ENCODE data around the gene PCDHGA12.

Gene PCDHGA12

GRCh38 chr5:141441571-141442170 lies 11.4 kb downstream of the PCDHGA12 start:
- no peak for DNase-seq

DNA sequence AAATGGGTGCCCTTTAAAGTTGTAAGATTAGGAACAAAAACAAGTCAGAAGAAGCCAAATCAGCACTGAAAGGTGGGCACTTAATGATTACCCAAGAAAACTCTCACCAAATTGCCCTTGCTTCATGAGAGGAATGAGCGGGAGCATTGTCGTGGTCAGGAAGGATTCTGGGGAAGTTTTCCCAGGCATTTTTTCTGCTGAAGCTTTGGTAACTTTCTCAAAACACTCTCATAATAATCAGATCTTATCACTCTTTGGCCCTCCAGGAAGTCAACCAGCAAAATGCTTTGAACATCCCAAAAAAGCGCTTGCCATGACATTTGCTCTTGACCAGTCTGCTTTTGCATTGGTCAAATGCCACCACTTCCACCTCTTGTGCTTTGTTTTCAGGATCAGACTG lies 35.0 kb downstream of the PCDHGA12 start:
- no peak for DNase-seq

DNA sequence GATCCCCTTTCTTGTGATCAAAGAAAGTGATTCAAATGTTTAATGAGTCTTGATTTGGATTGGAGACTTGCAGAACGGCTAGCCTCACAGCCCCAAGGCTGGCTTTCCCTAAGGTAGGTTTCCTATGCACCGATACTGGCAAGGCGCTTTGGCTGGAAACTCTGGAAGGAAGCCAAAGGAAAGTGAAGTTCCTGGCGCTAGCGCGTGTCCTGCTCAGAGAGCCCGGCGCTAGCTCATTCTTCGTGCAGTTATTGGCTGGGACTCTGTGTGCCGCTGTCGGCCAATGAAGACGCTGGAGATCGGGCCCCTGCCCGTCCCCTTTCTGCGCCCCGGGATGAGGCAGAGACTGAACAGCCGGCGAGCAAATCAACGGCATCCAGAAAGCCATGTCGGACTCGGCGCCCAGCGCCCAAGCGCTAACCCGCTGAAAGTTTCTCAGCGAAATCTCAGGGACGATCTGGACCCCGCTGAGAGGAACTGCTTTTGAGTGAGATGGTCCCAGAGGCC lies 45.4 kb downstream of the PCDHGA12 start, which contains the start of gene PCDHGC3:
TSS of gene PCDHGC3 (plus strand) at position 342 of the 507 bp plus-strand sequence. CDS start at position 493, 151 bp downstream.
- DNase-seq, result peak; percentile 78

- DNase-seq, result peak; percentile 30
Measured at GRCh38 chr5:141476132-141476911, 46.0 kb downstream of the PCDHGA12 start.

DNA sequence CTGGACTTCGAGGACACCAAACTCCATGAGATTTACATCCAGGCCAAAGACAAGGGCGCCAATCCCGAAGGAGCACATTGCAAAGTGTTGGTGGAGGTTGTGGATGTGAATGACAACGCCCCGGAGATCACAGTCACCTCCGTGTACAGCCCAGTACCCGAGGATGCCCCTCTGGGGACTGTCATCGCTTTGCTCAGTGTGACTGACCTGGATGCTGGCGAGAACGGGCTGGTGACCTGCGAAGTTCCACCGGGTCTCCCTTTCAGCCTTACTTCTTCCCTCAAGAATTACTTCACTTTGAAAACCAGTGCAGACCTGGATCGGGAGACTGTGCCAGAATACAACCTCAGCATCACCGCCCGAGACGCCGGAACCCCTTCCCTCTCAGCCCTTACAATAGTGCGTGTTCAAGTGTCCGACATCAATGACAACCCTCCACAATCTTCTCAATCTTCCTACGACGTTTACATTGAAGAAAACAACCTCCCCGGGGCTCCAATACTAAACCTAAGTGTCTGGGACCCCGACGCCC lies 46.8 kb downstream of the PCDHGA12 start:
- DNase-seq, result no peak

- DNase-seq, result no peak
Measured at GRCh38 chr5:141477815-141478214, 47.5 kb downstream of the PCDHGA12 start.

DNA sequence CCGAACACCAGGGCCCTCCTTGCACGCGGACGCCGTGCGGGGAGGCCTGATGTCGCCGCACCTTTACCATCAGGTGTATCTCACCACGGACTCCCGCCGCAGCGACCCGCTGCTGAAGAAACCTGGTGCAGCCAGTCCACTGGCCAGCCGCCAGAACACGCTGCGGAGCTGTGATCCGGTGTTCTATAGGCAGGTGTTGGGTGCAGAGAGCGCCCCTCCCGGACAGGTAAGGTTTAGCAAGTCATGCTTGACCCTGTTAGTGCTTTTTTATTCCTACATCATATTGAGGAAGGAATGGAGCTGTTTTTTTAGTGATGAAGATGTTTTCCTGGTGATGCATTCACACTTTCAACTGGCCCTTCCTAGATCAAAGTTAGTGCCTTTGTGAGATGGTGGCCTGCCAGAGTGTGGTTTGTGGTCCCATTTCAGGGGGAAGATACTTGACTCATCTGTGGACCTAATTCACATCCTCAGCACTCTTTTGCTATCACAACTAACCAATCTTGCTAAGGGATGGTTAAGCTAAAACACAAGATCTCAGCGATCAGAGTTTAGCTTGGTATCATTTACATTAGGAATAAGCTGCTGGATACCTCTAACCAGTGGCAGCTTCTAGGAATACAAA lies 48.1 kb downstream of the PCDHGA12 start:
- DNase-seq, result no peak

- no peak for DNase-seq
Measured at GRCh38 chr5:141479776-141480175, 49.5 kb downstream of the PCDHGA12 start.
